ENCODE data around the gene RAB4B. TPM values are rescaled to one million over a fixed set of nuclear protein-coding genes. Genes with fewer than 3 reads are reported as not detected.
A peak's percentile ranks its signal among the peaks of the same experiment; 100 is the strongest.

RAB4B gene
- total RNA-seq, 1 donor from 2014 or later = 43.2 TPM

- no peak for DNase-seq
- H3K27me3 Mint-ChIP-seq (ENCODE audit: unreplicated experiment) = peaks cover 11% of the 10 kb centered on the region
- no peak overlapping the region for H3K4me3 Mint-ChIP-seq (ENCODE audit: unreplicated experiment)
- H3K36me3 Mint-ChIP-seq (ENCODE audit: unreplicated experiment) = no peaks in the 10 kb centered on the region
- peaks cover 22% of the 10 kb centered on the region for H3K4me1 Mint-ChIP-seq (ENCODE audit: low read depth, unreplicated experiment)
- peaks cover 12% of the 10 kb centered on the region for H3K9me3 Mint-ChIP-seq (ENCODE audit: unreplicated experiment)
- no peak for TF ChIP-seq CTCF (IDR thresholded peaks at IDR 0.05; ENCODE audit: partially characterized antibody, unreplicated experiment)
- H3K27ac Mint-ChIP-seq (ENCODE audit: unreplicated experiment) = no peak overlapping the region
These were observed 41.4 kb upstream of the RAB4B start for GRCh38 chr19:40736661-40737060.

GRCh38 chr19:40737102-40737644 is 40.9 kb upstream of the RAB4B start:
- Mint-ChIP-seq H3K4me1 (ENCODE audit: low read depth, unreplicated experiment) (peaks cover 27% of the 10 kb centered on the region), H3K9me3 (ENCODE audit: unreplicated experiment) (peaks cover 15% of the 10 kb centered on the region), H3K27ac (ENCODE audit: unreplicated experiment) (no peak overlapping the region), H3K4me3 (ENCODE audit: unreplicated experiment) (no peak overlapping the region), H3K27me3 (ENCODE audit: unreplicated experiment) (peaks cover 14% of the 10 kb centered on the region), H3K36me3 (ENCODE audit: unreplicated experiment) (no peaks in the 10 kb centered on the region)
- DNase-seq = no peak
- no peak for TF ChIP-seq CTCF (IDR thresholded peaks at IDR 0.05; ENCODE audit: partially characterized antibody, unreplicated experiment)

GRCh38 chr19:40739030-40739839 is 38.8 kb upstream of the RAB4B start:
- Mint-ChIP-seq H3K27ac (ENCODE audit: unreplicated experiment) (peak overlapping the region; percentile 92), H3K27me3 (ENCODE audit: unreplicated experiment) (peaks cover 19% of the 10 kb centered on the region), H3K36me3 (ENCODE audit: unreplicated experiment) (no peaks in the 10 kb centered on the region), H3K4me3 (ENCODE audit: unreplicated experiment) (peak overlapping the region; percentile 76), H3K9me3 (ENCODE audit: unreplicated experiment) (peaks cover 15% of the 10 kb centered on the region), H3K4me1 (ENCODE audit: low read depth, unreplicated experiment) (peaks cover 27% of the 10 kb centered on the region)
- TF ChIP-seq CTCF (IDR thresholded peaks at IDR 0.05; ENCODE audit: partially characterized antibody, unreplicated experiment) = no peak
- no peak for DNase-seq

- H3K4me3 Mint-ChIP-seq (ENCODE audit: unreplicated experiment) = peak overlapping the region; percentile 78
These were observed 38.0 kb upstream of the RAB4B start for GRCh38 chr19:40739871-40740703.

More at GRCh38 chr19:40739871-40740703, 38.0 kb upstream of the RAB4B start:
- Mint-ChIP-seq H3K27me3 (ENCODE audit: unreplicated experiment) (peaks cover 19% of the 10 kb centered on the region), H3K9me3 (ENCODE audit: unreplicated experiment) (peaks cover 15% of the 10 kb centered on the region), H3K4me1 (ENCODE audit: low read depth, unreplicated experiment) (peaks cover 27% of the 10 kb centered on the region), H3K27ac (ENCODE audit: unreplicated experiment) (peak overlapping the region; percentile 92), H3K36me3 (ENCODE audit: unreplicated experiment) (no peaks in the 10 kb centered on the region)
- DNase-seq = peak; percentile 81
- TF ChIP-seq CTCF (IDR thresholded peaks at IDR 0.05; ENCODE audit: partially characterized antibody, unreplicated experiment) = no peak
